ENCODE data around the gene ACKR2.
A peak's percentile ranks its signal among the peaks of the same experiment; 100 is the strongest.

The ACKR2 gene

GRCh38 chr3:42809202-42809601, at the start of gene ACKR2:
Gene ACKR2, plus strand, starts transcription at chr3:42809445. Its CDS starts 55,058 bp downstream, at chr3:42864503.
- no peak for DNase-seq (ENCODE audit: low read depth in 2 of 2)

GRCh38 chr3:42762046-42762724, 47.1 kb upstream of the ACKR2 start:
- DNase-seq (ENCODE audit: low read depth in 2 of 2) = no peak

GRCh38 chr3:42763021-42763420, 46.2 kb upstream of the ACKR2 start:
- no peak for DNase-seq (ENCODE audit: low read depth in 2 of 2)

- no peak for DNase-seq (ENCODE audit: low read depth in 2 of 2)
Measured at GRCh38 chr3:42764115-42764514, 45.1 kb upstream of the ACKR2 start.

- DNase-seq (ENCODE audit: low read depth in 2 of 2) = no peak
Measured at GRCh38 chr3:42764561-42765295, 44.5 kb upstream of the ACKR2 start.

GRCh38 chr3:42769477-42770131, 39.6 kb upstream of the ACKR2 start:
- no peak for DNase-seq (ENCODE audit: low read depth in 2 of 2)

- DNase-seq (ENCODE audit: low read depth in 2 of 2) = no peak
Measured at GRCh38 chr3:42771271-42771670, 38.0 kb upstream of the ACKR2 start.

- peak; percentile 42 to 82 for DNase-seq (ENCODE audit: low read depth in 2 of 2)
Measured at GRCh38 chr3:42772670-42773408, 36.4 kb upstream of the ACKR2 start, which contains the start of gene CCDC13. Gene CCDC13, minus strand, starts transcription at chr3:42773253. Its CDS starts 14,908 bp downstream, at chr3:42758345.

- DNase-seq (ENCODE audit: low read depth in 2 of 2) = no peak
Measured at GRCh38 chr3:42773409-42773751, 35.9 kb upstream of the ACKR2 start.

GRCh38 chr3:42778644-42779043, 30.6 kb upstream of the ACKR2 start:
- no peak for DNase-seq (ENCODE audit: low read depth in 2 of 2)

- no peak for DNase-seq (ENCODE audit: low read depth in 2 of 2)
Measured at GRCh38 chr3:42780398-42780797, 28.8 kb upstream of the ACKR2 start.

- DNase-seq (ENCODE audit: low read depth in 2 of 2) = no peak
Measured at GRCh38 chr3:42780892-42781700, 28.1 kb upstream of the ACKR2 start.

GRCh38 chr3:42786212-42786611, 23.0 kb upstream of the ACKR2 start:
- DNase-seq (ENCODE audit: low read depth in 2 of 2) = no peak

GRCh38 chr3:42786631-42787030, 22.6 kb upstream of the ACKR2 start:
- DNase-seq (ENCODE audit: low read depth in 2 of 2) = no peak

GRCh38 chr3:42790714-42791229, 18.5 kb upstream of the ACKR2 start:
- DNase-seq (ENCODE audit: low read depth in 2 of 2) = no peak

GRCh38 chr3:42795621-42796181, 13.5 kb upstream of the ACKR2 start:
- DNase-seq (ENCODE audit: low read depth in 2 of 2) = no peak

- DNase-seq (ENCODE audit: low read depth in 2 of 2) = no peak
Measured at GRCh38 chr3:42796332-42796885, 12.8 kb upstream of the ACKR2 start.

- no peak for DNase-seq (ENCODE audit: low read depth in 2 of 2)
Measured at GRCh38 chr3:42799376-42799775, 9.9 kb upstream of the ACKR2 start.

- DNase-seq (ENCODE audit: low read depth in 2 of 2) = no peak
Measured at GRCh38 chr3:42800251-42800650, 9.0 kb upstream of the ACKR2 start.

GRCh38 chr3:42801048-42801620, 8.1 kb upstream of the ACKR2 start:
- no peak for DNase-seq (ENCODE audit: low read depth in 2 of 2)

Measured in stimulated activated CD4-positive, alpha-beta T cell treated with anti-CD3 and anti-CD28 coated beads, Interleukin-1b, Interleukin-23, amount 100 ng/mL, for 1 hour (primary cell).